ENCODE measurements around the gene ACKR2.

GRCh38 chr3:42898896-42899675 lies 89.8 kb downstream of the ACKR2 start:
- TF ChIP-seq CTCF (IDR thresholded peaks at IDR 0.05; ENCODE audit: poor library complexity, severe bottlenecking) (no peak), POLR2AphosphoS5 (IDR thresholded peaks at IDR 0.05) (no peak), REST (IDR thresholded peaks at IDR 0.05; ENCODE audit: borderline replicate concordance) (no peak), EP300 (conservative IDR thresholded peaks at IDR 0.05; ENCODE audit: poor library complexity, severe bottlenecking) (no peak), EZH2 (IDR thresholded peaks at IDR 0.05; ENCODE audit: borderline replicate concordance, insufficient read depth, low read length, poor library complexity, severe bottlenecking) (no peak), SMC3 (conservative IDR thresholded peaks at IDR 0.05; ENCODE audit: poor library complexity) (no peak)

Data from neural cell (in vitro differentiated cells).